ENCODE data around the gene TNFRSF13B. TPM values are rescaled to one million over a fixed set of nuclear protein-coding genes. Genes with fewer than 3 reads are reported as not detected.
A peak's percentile ranks its signal among the peaks of the same experiment; 100 is the strongest.
"Not testable (repeated sequence)": the region's sequence is repeated elsewhere in the genome, so short reads cannot be mapped to it uniquely, and the experiment has no call there.

The TNFRSF13B gene
- total RNA-seq, 1 experiment from 2014 or later, result not detected

DNA sequence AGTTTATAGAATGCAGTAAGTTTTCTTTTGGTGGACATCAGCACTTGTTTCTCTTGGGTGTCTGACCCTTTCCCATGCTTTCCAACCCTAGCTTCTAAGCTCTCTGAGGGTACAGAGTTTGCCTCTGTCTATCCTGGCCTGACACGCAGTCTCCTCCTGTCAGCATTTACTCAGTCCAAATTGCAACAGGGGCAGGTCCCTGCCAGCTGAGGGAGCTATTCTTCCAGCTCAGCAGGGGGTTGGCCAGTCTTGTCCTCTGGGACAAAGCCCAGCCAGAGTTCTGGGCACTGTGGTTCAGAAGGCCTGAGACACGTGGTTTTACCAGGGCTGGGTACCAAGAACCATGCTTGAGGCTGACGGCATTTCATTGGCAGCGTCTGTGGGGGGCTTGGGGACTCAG lies 38.1 kb upstream of the TNFRSF13B start:
- intact Hi-C loops (cut with micrococcal nuclease; ENCODE audit: unreplicated experiment); BruUV-seq (replicated peaks); H3K4me3 ChIP-seq; H3K9me2 ChIP-seq (ENCODE audit: insufficient read depth); CTCF ChIA-PET; H4K20me1 ChIP-seq (ENCODE audit: insufficient read depth); H3K27me3 ChIP-seq (ENCODE audit: insufficient read depth, low read depth); H3K36me3 ChIP-seq (ENCODE audit: low read depth); DNase-seq; H2AFZ ChIP-seq; H3K9me3 ChIP-seq (ENCODE audit: insufficient read depth, low read depth): not testable (repeated sequence)
- Histone ChIP-seq H3K27ac (peak overlapping the region; percentile 87), H3K79me2 (ENCODE audit: low read depth) (peaks cover 23% of the 10 kb centered on the region), H3K4me2 (peak overlapping the region; percentile 61), H3F3A (ENCODE audit: insufficient read depth, low read depth) (peaks cover 24% of the 10 kb centered on the region), H3K4me1 (replicated peaks; ENCODE audit: insufficient read depth) (peaks cover 50% of the 10 kb centered on the region)
- POLR2A ChIA-PET (ENCODE audit: unreplicated experiment), result interaction anchor here (1.3 kb wide), 1 partner anchor 11 kb away, joined by 3 read pairs; no protein-coding TSS in a partner anchor
- TF ChIP-seq, protein P1, sequence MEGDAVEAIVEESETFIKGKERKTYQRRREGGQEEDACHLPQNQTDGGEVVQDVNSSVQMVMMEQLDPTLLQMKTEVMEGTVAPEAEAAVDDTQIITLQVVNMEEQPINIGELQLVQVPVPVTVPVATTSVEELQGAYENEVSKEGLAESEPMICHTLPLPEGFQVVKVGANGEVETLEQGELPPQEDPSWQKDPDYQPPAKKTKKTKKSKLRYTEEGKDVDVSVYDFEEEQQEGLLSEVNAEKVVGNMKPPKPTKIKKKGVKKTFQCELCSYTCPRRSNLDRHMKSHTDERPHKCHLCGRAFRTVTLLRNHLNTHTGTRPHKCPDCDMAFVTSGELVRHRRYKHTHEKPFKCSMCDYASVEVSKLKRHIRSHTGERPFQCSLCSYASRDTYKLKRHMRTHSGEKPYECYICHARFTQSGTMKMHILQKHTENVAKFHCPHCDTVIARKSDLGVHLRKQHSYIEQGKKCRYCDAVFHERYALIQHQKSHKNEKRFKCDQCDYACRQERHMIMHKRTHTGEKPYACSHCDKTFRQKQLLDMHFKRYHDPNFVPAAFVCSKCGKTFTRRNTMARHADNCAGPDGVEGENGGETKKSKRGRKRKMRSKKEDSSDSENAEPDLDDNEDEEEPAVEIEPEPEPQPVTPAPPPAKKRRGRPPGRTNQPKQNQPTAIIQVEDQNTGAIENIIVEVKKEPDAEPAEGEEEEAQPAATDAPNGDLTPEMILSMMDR (conservative IDR thresholded peaks at IDR 0.05), result peak; percentile 39; the same call in 1 of the 2 replicates

DNA sequence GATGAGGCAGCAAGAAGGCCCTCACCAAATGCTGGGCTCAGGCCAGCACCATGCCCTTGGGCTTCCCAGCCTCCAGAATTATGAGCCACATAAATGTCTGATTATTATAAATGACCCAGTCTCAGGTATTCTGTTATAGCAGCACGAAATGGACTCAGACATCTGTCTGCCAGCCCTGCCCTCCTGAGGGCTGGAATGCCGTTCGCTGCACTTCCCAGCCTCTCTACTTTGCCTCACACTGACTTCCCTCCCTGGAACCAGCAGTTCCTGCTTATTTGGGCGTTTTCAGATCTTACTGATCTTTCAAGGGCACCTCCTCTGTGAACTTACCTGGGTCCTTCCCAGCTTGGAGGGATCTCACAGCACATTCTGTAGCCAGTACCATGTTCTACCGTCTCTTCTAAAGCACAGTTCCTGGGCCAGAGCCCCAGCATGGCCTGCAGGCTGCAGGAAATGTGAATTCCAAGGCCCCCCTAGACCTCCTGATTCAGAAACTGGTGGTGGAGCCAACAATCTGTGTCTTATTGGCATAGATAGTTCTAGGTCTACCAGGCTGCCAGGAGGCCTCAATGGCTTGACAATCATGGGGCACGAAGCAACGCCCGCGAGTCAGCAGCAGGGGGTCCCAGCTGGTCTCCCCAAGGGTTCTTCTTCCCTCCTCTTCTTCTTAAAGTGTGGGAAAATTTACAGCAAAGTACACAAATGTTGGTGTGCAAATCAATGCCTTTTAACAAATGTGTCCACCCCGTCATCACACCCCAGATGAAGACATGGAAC lies 36.9 kb upstream of the TNFRSF13B start:
- H2AFZ ChIP-seq; BruUV-seq (replicated peaks); H3K9me2 ChIP-seq (ENCODE audit: insufficient read depth); DNase-seq; H3K27me3 ChIP-seq (ENCODE audit: insufficient read depth, low read depth); H3K36me3 ChIP-seq (ENCODE audit: low read depth); intact Hi-C loops (cut with micrococcal nuclease; ENCODE audit: unreplicated experiment); H3K9me3 ChIP-seq (ENCODE audit: insufficient read depth, low read depth); H4K20me1 ChIP-seq (ENCODE audit: insufficient read depth); CTCF ChIA-PET; H3K4me3 ChIP-seq; POLR2A ChIA-PET (ENCODE audit: unreplicated experiment): not testable (repeated sequence)
- Histone ChIP-seq H3K79me2 (ENCODE audit: low read depth) (peaks cover 16% of the 10 kb centered on the region), H3F3A (ENCODE audit: insufficient read depth, low read depth) (peaks cover 23% of the 10 kb centered on the region), H3K4me2 (peak overlapping the region; percentile 61), H3K4me1 (replicated peaks; ENCODE audit: insufficient read depth) (peaks cover 41% of the 10 kb centered on the region), H3K27ac (peak overlapping the region; percentile 87)

DNA sequence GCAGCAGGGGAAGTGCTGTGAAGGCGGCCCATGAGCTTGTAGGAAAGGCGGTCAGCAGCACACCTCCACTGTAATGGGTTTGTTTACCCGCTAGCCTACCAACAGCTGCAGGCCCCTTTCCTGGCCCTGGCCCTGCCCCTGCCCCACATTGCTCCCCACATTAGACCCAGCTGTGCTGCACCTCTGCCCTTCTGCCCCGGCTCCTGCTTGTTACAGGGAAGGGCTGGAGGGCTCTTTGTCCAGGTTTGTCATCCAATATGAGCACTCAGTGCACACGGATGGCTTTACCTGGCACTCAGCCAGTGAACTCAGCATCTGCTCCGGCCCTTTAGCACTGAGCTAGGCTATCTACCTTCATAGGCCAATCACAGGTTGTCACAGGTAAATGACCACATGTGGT lies 36.0 kb upstream of the TNFRSF13B start:
- H3K4me3 ChIP-seq; CTCF ChIA-PET; POLR2A ChIA-PET (ENCODE audit: unreplicated experiment); H4K20me1 ChIP-seq (ENCODE audit: insufficient read depth); H3K79me2 ChIP-seq (ENCODE audit: low read depth); H3K9me2 ChIP-seq (ENCODE audit: insufficient read depth); intact Hi-C loops (cut with micrococcal nuclease; ENCODE audit: unreplicated experiment); H2AFZ ChIP-seq; H3K36me3 ChIP-seq (ENCODE audit: low read depth); BruUV-seq (replicated peaks); H3K27ac ChIP-seq; H3K4me2 ChIP-seq; H3K9me3 ChIP-seq (ENCODE audit: insufficient read depth, low read depth); DNase-seq; H3K27me3 ChIP-seq (ENCODE audit: insufficient read depth, low read depth): not testable (repeated sequence)
- peaks cover 32% of the 10 kb centered on the region for H3K4me1 ChIP-seq (replicated peaks; ENCODE audit: insufficient read depth)
- H3F3A ChIP-seq (ENCODE audit: insufficient read depth, low read depth), result peaks cover 18% of the 10 kb centered on the region

DNA sequence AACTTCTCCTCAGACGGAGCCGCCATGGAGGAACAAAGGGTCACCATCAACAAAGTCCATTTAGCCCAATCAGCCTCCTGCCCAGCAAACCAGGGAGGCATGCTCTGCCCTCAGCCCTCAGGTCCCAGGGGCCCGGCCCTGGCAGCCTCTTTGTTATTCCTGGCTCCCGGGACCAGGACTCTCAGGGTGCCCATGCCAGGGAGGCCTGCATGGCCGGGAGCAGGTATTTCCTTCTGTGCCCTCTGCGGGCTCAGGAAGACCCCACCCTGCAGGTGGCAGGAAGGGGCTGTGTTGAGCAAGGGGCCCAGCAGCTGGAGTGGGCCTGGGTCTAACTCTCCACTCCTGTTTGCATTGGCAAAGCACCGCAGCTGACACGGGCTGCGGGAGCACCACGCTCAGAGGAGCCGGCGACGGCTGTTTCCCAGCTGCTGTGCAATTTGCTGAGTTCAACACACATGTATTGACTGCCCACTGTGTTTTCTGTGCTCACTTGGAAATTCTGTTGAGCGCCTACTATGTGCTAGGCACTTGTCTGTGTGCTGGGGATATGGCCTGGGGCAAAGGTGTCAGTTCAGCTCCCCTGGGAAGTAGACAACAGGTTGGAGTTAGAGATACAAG lies 33.2 kb upstream of the TNFRSF13B start:
- DNase-seq; H3K27me3 ChIP-seq (ENCODE audit: insufficient read depth, low read depth); H2AFZ ChIP-seq; BruUV-seq (replicated peaks); H3K9me3 ChIP-seq (ENCODE audit: insufficient read depth, low read depth); H3K9me2 ChIP-seq (ENCODE audit: insufficient read depth); H3K4me3 ChIP-seq; H4K20me1 ChIP-seq (ENCODE audit: insufficient read depth); POLR2A ChIA-PET (ENCODE audit: unreplicated experiment); H3K79me2 ChIP-seq (ENCODE audit: low read depth); H3K4me2 ChIP-seq; intact Hi-C loops (cut with micrococcal nuclease; ENCODE audit: unreplicated experiment); H3K36me3 ChIP-seq (ENCODE audit: low read depth); H3K27ac ChIP-seq: not testable (repeated sequence)
- CTCF ChIA-PET, result interaction anchor here (0.6 to 0.7 kb wide), 2 partner anchors 41 to 194 kb away, joined by 3 read pairs; no protein-coding TSS in a partner anchor
- Histone ChIP-seq H3F3A (ENCODE audit: insufficient read depth, low read depth) (peaks cover 16% of the 10 kb centered on the region), H3K4me1 (replicated peaks; ENCODE audit: insufficient read depth) (peaks cover 32% of the 10 kb centered on the region)
